Measurements from ENCODE around the gene PPP6R1.

The PPP6R1 gene

GRCh38 chr19:55301459-55302317 lies 42.9 kb upstream of the PPP6R1 start:
- H3K4me1 ChIP-seq (ENCODE audit: control insufficient read depth, insufficient read depth, low read length, poor library complexity, severe bottlenecking) = no peaks in the 10 kb centered on the region
- WGBS, 2 experiments (ENCODE audit: insufficient coverage in 2 of 2) = 22 to 40% methylated on average over 19 to 23 of the region's 42 CpGs
- H3K27ac ChIP-seq (ENCODE audit: low read depth, low read length, severe bottlenecking) = no peak overlapping the region
- no peak overlapping the region for H3K4me3 ChIP-seq (ENCODE audit: extremely low read depth, insufficient read depth, low read length, poor library complexity, severe bottlenecking)
- peaks cover 60% of the 10 kb centered on the region for H3K36me3 ChIP-seq (ENCODE audit: control insufficient read depth, insufficient read depth, low read length)
- no peaks in the 10 kb centered on the region for H3K9me3 ChIP-seq (ENCODE audit: control insufficient read depth, low read length)

- peaks cover 57% of the 10 kb centered on the region for H3K36me3 ChIP-seq (ENCODE audit: control insufficient read depth, insufficient read depth, low read length)
- H3K27ac ChIP-seq (ENCODE audit: low read depth, low read length, severe bottlenecking) = no peak overlapping the region
- 86 to 87% methylated on average over 14 to 15 of the region's 15 CpGs for WGBS, 2 experiments (ENCODE audit: insufficient coverage in 2 of 2)
- no peak overlapping the region for H3K4me3 ChIP-seq (ENCODE audit: extremely low read depth, insufficient read depth, low read length, poor library complexity, severe bottlenecking)
- no peaks in the 10 kb centered on the region for H3K4me1 ChIP-seq (ENCODE audit: control insufficient read depth, insufficient read depth, low read length, poor library complexity, severe bottlenecking)
- H3K9me3 ChIP-seq (ENCODE audit: control insufficient read depth, low read length) = no peaks in the 10 kb centered on the region
Measured at GRCh38 chr19:55300886-55301458, 42.2 kb upstream of the PPP6R1 start.

- H3K4me3 ChIP-seq (ENCODE audit: extremely low read depth, insufficient read depth, low read length, poor library complexity, severe bottlenecking) = no peak overlapping the region
- H3K4me1 ChIP-seq (ENCODE audit: control insufficient read depth, insufficient read depth, low read length, poor library complexity, severe bottlenecking) = no peaks in the 10 kb centered on the region
- peaks cover 57% of the 10 kb centered on the region for H3K36me3 ChIP-seq (ENCODE audit: control insufficient read depth, insufficient read depth, low read length)
- no peak overlapping the region for H3K27ac ChIP-seq (ENCODE audit: low read depth, low read length, severe bottlenecking)
- H3K9me3 ChIP-seq (ENCODE audit: control insufficient read depth, low read length) = no peaks in the 10 kb centered on the region
- 92 to 94% methylated on average over 7 to 10 of the region's 10 CpGs for WGBS, 2 experiments (ENCODE audit: insufficient coverage in 2 of 2)
Measured at GRCh38 chr19:55299991-55300390, 41.2 kb upstream of the PPP6R1 start.

- 91 to 96% methylated on average over 7 to 10 of the region's 10 CpGs for WGBS, 2 experiments (ENCODE audit: insufficient coverage in 2 of 2)
- no peaks in the 10 kb centered on the region for H3K4me1 ChIP-seq (ENCODE audit: control insufficient read depth, insufficient read depth, low read length, poor library complexity, severe bottlenecking)
- H3K36me3 ChIP-seq (ENCODE audit: control insufficient read depth, insufficient read depth, low read length) = peaks cover 44% of the 10 kb centered on the region
- H3K9me3 ChIP-seq (ENCODE audit: control insufficient read depth, low read length) = no peaks in the 10 kb centered on the region
- H3K4me3 ChIP-seq (ENCODE audit: extremely low read depth, insufficient read depth, low read length, poor library complexity, severe bottlenecking) = no peak overlapping the region
- no peak overlapping the region for H3K27ac ChIP-seq (ENCODE audit: low read depth, low read length, severe bottlenecking)
Measured at GRCh38 chr19:55297267-55297666, 38.5 kb upstream of the PPP6R1 start.

- H3K9me3 ChIP-seq (ENCODE audit: control insufficient read depth, low read length) = no peaks in the 10 kb centered on the region
- WGBS, 2 experiments (ENCODE audit: insufficient coverage in 2 of 2) = 97 to 100% methylated on average over 1 to 6 of the region's 9 CpGs
- no peak overlapping the region for H3K4me3 ChIP-seq (ENCODE audit: extremely low read depth, insufficient read depth, low read length, poor library complexity, severe bottlenecking)
- peaks cover 55% of the 10 kb centered on the region for H3K36me3 ChIP-seq (ENCODE audit: control insufficient read depth, insufficient read depth, low read length)
- H3K4me1 ChIP-seq (ENCODE audit: control insufficient read depth, insufficient read depth, low read length, poor library complexity, severe bottlenecking) = peaks cover 10% of the 10 kb centered on the region
- H3K27ac ChIP-seq (ENCODE audit: low read depth, low read length, severe bottlenecking) = no peak overlapping the region
Measured at GRCh38 chr19:55289117-55289796, 30.4 kb upstream of the PPP6R1 start.

GRCh38 chr19:55287361-55288079 lies 28.7 kb upstream of the PPP6R1 start:
- no peak overlapping the region for H3K27ac ChIP-seq (ENCODE audit: low read depth, low read length, severe bottlenecking)
- peaks cover 10% of the 10 kb centered on the region for H3K4me1 ChIP-seq (ENCODE audit: control insufficient read depth, insufficient read depth, low read length, poor library complexity, severe bottlenecking)
- no peaks in the 10 kb centered on the region for H3K9me3 ChIP-seq (ENCODE audit: control insufficient read depth, low read length)
- 95 to 97% methylated on average over 13 to 18 of the region's 21 CpGs for WGBS, 2 experiments (ENCODE audit: insufficient coverage in 2 of 2)
- H3K4me3 ChIP-seq (ENCODE audit: extremely low read depth, insufficient read depth, low read length, poor library complexity, severe bottlenecking) = no peak overlapping the region
- peaks cover 46% of the 10 kb centered on the region for H3K36me3 ChIP-seq (ENCODE audit: control insufficient read depth, insufficient read depth, low read length)

- 71 to 75% methylated on average over 10 to 15 of the region's 18 CpGs for whole genome bisulfite sequencing, 2 experiments (ENCODE audit: insufficient coverage in 2 of 2)
- Histone ChIP-seq H3K27ac (ENCODE audit: low read depth, low read length, severe bottlenecking) (peak overlapping the region; percentile 16), H3K36me3 (ENCODE audit: control insufficient read depth, insufficient read depth, low read length) (peaks cover 37% of the 10 kb centered on the region), H3K4me3 (ENCODE audit: extremely low read depth, insufficient read depth, low read length, poor library complexity, severe bottlenecking) (peak overlapping the region; percentile 50), H3K4me1 (ENCODE audit: control insufficient read depth, insufficient read depth, low read length, poor library complexity, severe bottlenecking) (peaks cover 14% of the 10 kb centered on the region), H3K9me3 (ENCODE audit: control insufficient read depth, low read length) (no peaks in the 10 kb centered on the region)
Measured at GRCh38 chr19:55285229-55285890, 26.5 kb upstream of the PPP6R1 start.

GRCh38 chr19:55284405-55285058 lies 25.7 kb upstream of the PPP6R1 start:
- 21 to 30% methylated on average over 2 to 4 of the region's 16 CpGs for WGBS, 2 experiments (ENCODE audit: insufficient coverage in 2 of 2)

GRCh38 chr19:55283548-55284377 lies 24.9 kb upstream of the PPP6R1 start, which contains the start of gene BRSK1:
Gene BRSK1, plus strand, starts transcription at chr19:55283997. Its CDS starts 446 bp downstream, at chr19:55284443.
- Histone ChIP-seq H3K9me3 (ENCODE audit: control insufficient read depth, low read length) (no peaks in the 10 kb centered on the region), H3K36me3 (ENCODE audit: control insufficient read depth, insufficient read depth, low read length) (peaks cover 22% of the 10 kb centered on the region), H3K4me1 (ENCODE audit: control insufficient read depth, insufficient read depth, low read length, poor library complexity, severe bottlenecking) (peaks cover 14% of the 10 kb centered on the region), H3K4me3 (ENCODE audit: extremely low read depth, insufficient read depth, low read length, poor library complexity, severe bottlenecking) (peak within 1 kb of the TSS; percentile 50), H3K27ac (ENCODE audit: low read depth, low read length, severe bottlenecking) (peak within 1 kb of the TSS; percentile 36)
- WGBS, 2 experiments (ENCODE audit: insufficient coverage in 2 of 2) = 21 to 59% methylated on average over 5 to 14 of the region's 44 CpGs

More at GRCh38 chr19:55284405-55285058, 25.7 kb upstream of the PPP6R1 start:
- Histone ChIP-seq H3K36me3 (ENCODE audit: control insufficient read depth, insufficient read depth, low read length) (peaks cover 30% of the 10 kb centered on the region), H3K27ac (ENCODE audit: low read depth, low read length, severe bottlenecking) (peak overlapping the region; percentile 5), H3K9me3 (ENCODE audit: control insufficient read depth, low read length) (no peaks in the 10 kb centered on the region), H3K4me3 (ENCODE audit: extremely low read depth, insufficient read depth, low read length, poor library complexity, severe bottlenecking) (peak overlapping the region; percentile 50), H3K4me1 (ENCODE audit: control insufficient read depth, insufficient read depth, low read length, poor library complexity, severe bottlenecking) (peaks cover 14% of the 10 kb centered on the region)
